Measurements from ENCODE around the gene SYT6. TPM values are rescaled to one million over a fixed set of nuclear protein-coding genes. Genes with fewer than 3 reads are reported as not detected.

Gene SYT6, protein sequence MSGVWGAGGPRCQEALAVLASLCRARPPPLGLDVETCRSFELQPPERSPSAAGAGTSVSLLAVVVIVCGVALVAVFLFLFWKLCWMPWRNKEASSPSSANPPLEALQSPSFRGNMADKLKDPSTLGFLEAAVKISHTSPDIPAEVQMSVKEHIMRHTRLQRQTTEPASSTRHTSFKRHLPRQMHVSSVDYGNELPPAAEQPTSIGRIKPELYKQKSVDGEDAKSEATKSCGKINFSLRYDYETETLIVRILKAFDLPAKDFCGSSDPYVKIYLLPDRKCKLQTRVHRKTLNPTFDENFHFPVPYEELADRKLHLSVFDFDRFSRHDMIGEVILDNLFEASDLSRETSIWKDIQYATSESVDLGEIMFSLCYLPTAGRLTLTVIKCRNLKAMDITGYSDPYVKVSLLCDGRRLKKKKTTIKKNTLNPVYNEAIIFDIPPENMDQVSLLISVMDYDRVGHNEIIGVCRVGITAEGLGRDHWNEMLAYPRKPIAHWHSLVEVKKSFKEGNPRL
- 11.5 TPM for polyA plus RNA-seq (2013, experiment 1 of 2)
- 12.6 TPM for polyA plus RNA-seq (2013, experiment 2 of 2)

DNA sequence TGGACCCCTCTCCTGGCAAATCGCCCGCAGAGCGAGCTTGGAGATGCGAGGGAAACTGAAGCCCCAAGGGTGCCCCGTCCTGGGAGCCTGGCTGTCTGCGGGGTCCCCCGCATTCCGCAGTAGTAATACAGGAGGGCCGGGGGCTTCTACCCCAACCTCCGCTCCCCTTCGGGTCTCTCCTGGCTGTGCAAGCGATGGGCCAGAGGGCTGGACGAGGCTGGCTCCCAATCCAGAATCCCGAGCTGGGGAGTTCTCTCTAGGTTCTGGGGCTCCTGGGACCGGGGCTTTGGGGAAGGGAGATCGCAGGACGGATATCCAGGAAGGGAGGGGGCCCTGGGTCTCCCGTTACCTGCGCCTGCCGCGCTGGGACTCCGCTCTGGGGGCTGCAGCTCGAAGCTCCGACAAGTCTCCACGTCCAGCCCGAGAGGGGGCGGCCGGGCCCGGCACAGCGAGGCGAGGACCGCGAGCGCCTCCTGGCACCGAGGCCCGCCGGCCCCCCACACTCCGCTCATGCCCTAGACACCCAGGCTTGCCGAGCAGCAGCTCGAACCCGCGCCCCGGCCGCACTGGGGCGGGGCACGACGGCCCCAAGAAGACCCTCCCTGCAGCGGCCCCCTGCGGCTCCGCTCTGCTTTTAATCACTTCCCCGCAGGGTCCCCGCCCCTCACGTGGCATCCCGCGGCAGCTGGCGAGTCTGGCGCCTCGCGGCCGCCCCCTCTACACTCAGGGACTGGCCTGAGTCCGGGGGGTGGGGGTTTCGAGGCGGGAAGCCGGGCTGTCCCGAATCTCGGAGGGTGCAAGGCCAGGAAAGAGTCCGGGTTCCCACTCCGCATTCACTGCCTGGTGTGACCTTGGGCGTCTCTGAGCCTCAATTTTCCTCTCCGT lies at the start of gene SYT6:
TSS of gene SYT6 (minus strand) at position 609 of the 885 bp plus-strand sequence. CDS start at position 512, 97 bp downstream.
- peak within 1 kb of the TSS; percentile 15 for H2BK120ac ChIP-seq (ENCODE audit: low read depth, low read length)
- no peak within 1 kb of the TSS for H2AK5ac ChIP-seq (ENCODE audit: low read length)
- H3K4me1 ChIP-seq (ENCODE audit: control insufficient read depth, low read depth, low read length): no peaks in the 10 kb centered on the region
- WGBS (ENCODE audit: extremely low coverage, insufficient coverage, low lambda C conversion rate): no CpG with 5 or more reads among the region's 70 CpGs
- H3K4ac ChIP-seq (ENCODE audit: low read depth, low read length): peak within 1 kb of the TSS; percentile 22
- no peak within 1 kb of the TSS for H2BK5ac ChIP-seq (ENCODE audit: low read length)
- H4K8ac ChIP-seq (ENCODE audit: low read depth, low read length): peak within 1 kb of the TSS; percentile 42
- no peak within 1 kb of the TSS for H2BK15ac ChIP-seq (replicated peaks; ENCODE audit: low read depth)
- H3K23ac ChIP-seq (ENCODE audit: low read length): no peak within 1 kb of the TSS
- H3K27me3 ChIP-seq (ENCODE audit: insufficient read depth, low read length, poor library complexity): peaks cover 14% of the 10 kb centered on the region
- H3K79me2 ChIP-seq (ENCODE audit: control insufficient read depth, insufficient read depth, low read length): peaks cover 12% of the 10 kb centered on the region
- peak within 1 kb of the TSS; percentile 43 for H3K4me3 ChIP-seq (ENCODE audit: low read length)
- no peaks in the 10 kb centered on the region for H3K36me3 ChIP-seq (ENCODE audit: control insufficient read depth, insufficient read depth, low read length)
- H3K56ac ChIP-seq (ENCODE audit: low read length): peak within 1 kb of the TSS; percentile 86
- peak within 1 kb of the TSS; percentile 71 for H3K4me2 ChIP-seq (ENCODE audit: low read length)
- peak within 1 kb of the TSS; percentile 76 for H3K9ac ChIP-seq (ENCODE audit: low read length)
- peak within 1 kb of the TSS; percentile 78 for H3K18ac ChIP-seq (ENCODE audit: low read length)
- peaks cover 1% of the 10 kb centered on the region for H3K79me1 ChIP-seq (ENCODE audit: low read length)
- no peak within 1 kb of the TSS for H4K5ac ChIP-seq (ENCODE audit: low read length)
- DNase-seq: peak; percentile 52
- no peak within 1 kb of the TSS for H3K27ac ChIP-seq (ENCODE audit: low read depth, low read length)

- Histone ChIP-seq H3K79me2 (ENCODE audit: control insufficient read depth, insufficient read depth, low read length) (no peaks in the 10 kb centered on the region), H3K56ac (ENCODE audit: low read length) (no peak overlapping the region), H2BK5ac (ENCODE audit: low read length) (no peak overlapping the region), H3K4me2 (ENCODE audit: low read length) (no peak overlapping the region), H3K4ac (ENCODE audit: low read depth, low read length) (no peak overlapping the region), H3K27me3 (ENCODE audit: insufficient read depth, low read length, poor library complexity) (no peaks in the 10 kb centered on the region), H3K4me1 (ENCODE audit: control insufficient read depth, low read depth, low read length) (no peaks in the 10 kb centered on the region), H3K4me3 (ENCODE audit: low read length) (no peak overlapping the region), H3K18ac (ENCODE audit: low read length) (no peak overlapping the region), H4K8ac (ENCODE audit: low read depth, low read length) (no peak overlapping the region), H3K36me3 (ENCODE audit: control insufficient read depth, insufficient read depth, low read length) (no peaks in the 10 kb centered on the region), H3K23ac (ENCODE audit: low read length) (no peak overlapping the region), H3K27ac (ENCODE audit: low read depth, low read length) (no peak overlapping the region), H3K9ac (ENCODE audit: low read length) (no peak overlapping the region), H3K79me1 (ENCODE audit: low read length) (no peaks in the 10 kb centered on the region), H4K5ac (ENCODE audit: low read length) (no peak overlapping the region), H2BK120ac (ENCODE audit: low read depth, low read length) (no peak overlapping the region), H2BK15ac (replicated peaks; ENCODE audit: low read depth) (no peak overlapping the region), H2AK5ac (ENCODE audit: low read length) (no peak overlapping the region)
- DNase-seq: no peak
- no CpG with 5 or more reads among the region's 3 CpGs for WGBS (ENCODE audit: extremely low coverage, insufficient coverage, low lambda C conversion rate)
These were observed 47.8 kb upstream of the SYT6 start for GRCh38 chr1:114201486-114201885.

GRCh38 chr1:114199017-114199594 lies 45.4 kb upstream of the SYT6 start:
- H3K9ac ChIP-seq (ENCODE audit: low read length): no peak overlapping the region
- no peak overlapping the region for H4K5ac ChIP-seq (ENCODE audit: low read length)
- H3K79me1 ChIP-seq (ENCODE audit: low read length): no peaks in the 10 kb centered on the region
- DNase-seq: no peak
- H3K56ac ChIP-seq (ENCODE audit: low read length): no peak overlapping the region
- no peak overlapping the region for H3K4me2 ChIP-seq (ENCODE audit: low read length)
- H3K18ac ChIP-seq (ENCODE audit: low read length): no peak overlapping the region
- no peak overlapping the region for H3K27ac ChIP-seq (ENCODE audit: low read depth, low read length)
- WGBS (ENCODE audit: extremely low coverage, insufficient coverage, low lambda C conversion rate): no CpG with 5 or more reads among the region's 3 CpGs
- no peak overlapping the region for H2BK120ac ChIP-seq (ENCODE audit: low read depth, low read length)
- no peak overlapping the region for H3K23ac ChIP-seq (ENCODE audit: low read length)
- H4K8ac ChIP-seq (ENCODE audit: low read depth, low read length): no peak overlapping the region
- H3K36me3 ChIP-seq (ENCODE audit: control insufficient read depth, insufficient read depth, low read length): no peaks in the 10 kb centered on the region
- H2AK5ac ChIP-seq (ENCODE audit: low read length): no peak overlapping the region
- H3K79me2 ChIP-seq (ENCODE audit: control insufficient read depth, insufficient read depth, low read length): no peaks in the 10 kb centered on the region
- no peaks in the 10 kb centered on the region for H3K4me1 ChIP-seq (ENCODE audit: control insufficient read depth, low read depth, low read length)
- no peak overlapping the region for H2BK5ac ChIP-seq (ENCODE audit: low read length)
- H3K4me3 ChIP-seq (ENCODE audit: low read length): no peak overlapping the region
- no peaks in the 10 kb centered on the region for H3K27me3 ChIP-seq (ENCODE audit: insufficient read depth, low read length, poor library complexity)
- H2BK15ac ChIP-seq (replicated peaks; ENCODE audit: low read depth): no peak overlapping the region
- H3K4ac ChIP-seq (ENCODE audit: low read depth, low read length): no peak overlapping the region

GRCh38 chr1:114196992-114197907 lies 43.6 kb upstream of the SYT6 start:
- no peak overlapping the region for H3K56ac ChIP-seq (ENCODE audit: low read length)
- no peak overlapping the region for H3K27ac ChIP-seq (ENCODE audit: low read depth, low read length)
- no peaks in the 10 kb centered on the region for H3K36me3 ChIP-seq (ENCODE audit: control insufficient read depth, insufficient read depth, low read length)
- H3K9ac ChIP-seq (ENCODE audit: low read length): no peak overlapping the region
- H3K4me3 ChIP-seq (ENCODE audit: low read length): no peak overlapping the region
- no peaks in the 10 kb centered on the region for H3K4me1 ChIP-seq (ENCODE audit: control insufficient read depth, low read depth, low read length)
- no peak overlapping the region for H3K4ac ChIP-seq (ENCODE audit: low read depth, low read length)
- H3K79me1 ChIP-seq (ENCODE audit: low read length): no peaks in the 10 kb centered on the region
- no peak overlapping the region for H3K4me2 ChIP-seq (ENCODE audit: low read length)
- H2AK5ac ChIP-seq (ENCODE audit: low read length): no peak overlapping the region
- H3K23ac ChIP-seq (ENCODE audit: low read length): no peak overlapping the region
- no peaks in the 10 kb centered on the region for H3K79me2 ChIP-seq (ENCODE audit: control insufficient read depth, insufficient read depth, low read length)
- no peak overlapping the region for H2BK120ac ChIP-seq (ENCODE audit: low read depth, low read length)
- DNase-seq: no peak
- H3K18ac ChIP-seq (ENCODE audit: low read length): no peak overlapping the region
- H2BK15ac ChIP-seq (replicated peaks; ENCODE audit: low read depth): no peak overlapping the region
- H2BK5ac ChIP-seq (ENCODE audit: low read length): no peak overlapping the region
- no peak overlapping the region for H4K5ac ChIP-seq (ENCODE audit: low read length)
- no peak overlapping the region for H4K8ac ChIP-seq (ENCODE audit: low read depth, low read length)
- H3K27me3 ChIP-seq (ENCODE audit: insufficient read depth, low read length, poor library complexity): no peaks in the 10 kb centered on the region
- WGBS (ENCODE audit: extremely low coverage, insufficient coverage, low lambda C conversion rate): no CpG with 5 or more reads among the region's 3 CpGs

- Histone ChIP-seq H3K4me2 (ENCODE audit: low read length) (no peak overlapping the region), H4K8ac (ENCODE audit: low read depth, low read length) (no peak overlapping the region), H3K4ac (ENCODE audit: low read depth, low read length) (no peak overlapping the region), H3K23ac (ENCODE audit: low read length) (no peak overlapping the region), H3K4me3 (ENCODE audit: low read length) (no peak overlapping the region), H2BK15ac (replicated peaks; ENCODE audit: low read depth) (no peak overlapping the region), H3K4me1 (ENCODE audit: control insufficient read depth, low read depth, low read length) (no peaks in the 10 kb centered on the region), H4K5ac (ENCODE audit: low read length) (no peak overlapping the region), H3K56ac (ENCODE audit: low read length) (no peak overlapping the region), H2AK5ac (ENCODE audit: low read length) (no peak overlapping the region), H3K27ac (ENCODE audit: low read depth, low read length) (no peak overlapping the region), H3K79me2 (ENCODE audit: control insufficient read depth, insufficient read depth, low read length) (no peaks in the 10 kb centered on the region), H3K79me1 (ENCODE audit: low read length) (no peaks in the 10 kb centered on the region), H3K18ac (ENCODE audit: low read length) (no peak overlapping the region), H3K9ac (ENCODE audit: low read length) (no peak overlapping the region), H2BK5ac (ENCODE audit: low read length) (no peak overlapping the region), H3K27me3 (ENCODE audit: insufficient read depth, low read length, poor library complexity) (no peaks in the 10 kb centered on the region), H2BK120ac (ENCODE audit: low read depth, low read length) (no peak overlapping the region), H3K36me3 (ENCODE audit: control insufficient read depth, insufficient read depth, low read length) (no peaks in the 10 kb centered on the region)
- no peak for DNase-seq
- no CpG with 5 or more reads among the region's 3 CpGs for WGBS (ENCODE audit: extremely low coverage, insufficient coverage, low lambda C conversion rate)
These were observed 42.1 kb upstream of the SYT6 start for GRCh38 chr1:114195819-114196218.

Data from mesendoderm (in vitro differentiated cells).